GM12865 (cell line): ENCODE measurements around the gene SOHLH1.

ENCODE experiments used
- DNase-seq: peaks from one replicate; pipeline ENCODE4 v3.0.0; 2010; ENCODE audit warnings: low read depth
- H3K4me3 ChIP-seq: 2 replicates; pipeline ENCODE4 v1.5.1; 2011; ENCODE audit warnings: mild to moderate bottlenecking, low read depth, low read length, control low read depth
- TF ChIP-seq, protein P1 (sequence below): IDR thresholded peaks from 2 replicates; pipeline ENCODE4 v1.5.1; 2011; ENCODE audit warnings: low read length, control low read depth, low read depth, inconsistent platforms; ENCODE audit not compliant: insufficient read depth; ENCODE audit errors: missing control alignments

Gene SOHLH1

GRCh38 chr9:135728436-135729110 is 29.3 kb upstream of the SOHLH1 start:
- TF ChIP-seq, protein P1, sequence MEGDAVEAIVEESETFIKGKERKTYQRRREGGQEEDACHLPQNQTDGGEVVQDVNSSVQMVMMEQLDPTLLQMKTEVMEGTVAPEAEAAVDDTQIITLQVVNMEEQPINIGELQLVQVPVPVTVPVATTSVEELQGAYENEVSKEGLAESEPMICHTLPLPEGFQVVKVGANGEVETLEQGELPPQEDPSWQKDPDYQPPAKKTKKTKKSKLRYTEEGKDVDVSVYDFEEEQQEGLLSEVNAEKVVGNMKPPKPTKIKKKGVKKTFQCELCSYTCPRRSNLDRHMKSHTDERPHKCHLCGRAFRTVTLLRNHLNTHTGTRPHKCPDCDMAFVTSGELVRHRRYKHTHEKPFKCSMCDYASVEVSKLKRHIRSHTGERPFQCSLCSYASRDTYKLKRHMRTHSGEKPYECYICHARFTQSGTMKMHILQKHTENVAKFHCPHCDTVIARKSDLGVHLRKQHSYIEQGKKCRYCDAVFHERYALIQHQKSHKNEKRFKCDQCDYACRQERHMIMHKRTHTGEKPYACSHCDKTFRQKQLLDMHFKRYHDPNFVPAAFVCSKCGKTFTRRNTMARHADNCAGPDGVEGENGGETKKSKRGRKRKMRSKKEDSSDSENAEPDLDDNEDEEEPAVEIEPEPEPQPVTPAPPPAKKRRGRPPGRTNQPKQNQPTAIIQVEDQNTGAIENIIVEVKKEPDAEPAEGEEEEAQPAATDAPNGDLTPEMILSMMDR, result no peak
- no peak for DNase-seq
- H3K4me3 ChIP-seq, result no peak overlapping the region

DNA sequence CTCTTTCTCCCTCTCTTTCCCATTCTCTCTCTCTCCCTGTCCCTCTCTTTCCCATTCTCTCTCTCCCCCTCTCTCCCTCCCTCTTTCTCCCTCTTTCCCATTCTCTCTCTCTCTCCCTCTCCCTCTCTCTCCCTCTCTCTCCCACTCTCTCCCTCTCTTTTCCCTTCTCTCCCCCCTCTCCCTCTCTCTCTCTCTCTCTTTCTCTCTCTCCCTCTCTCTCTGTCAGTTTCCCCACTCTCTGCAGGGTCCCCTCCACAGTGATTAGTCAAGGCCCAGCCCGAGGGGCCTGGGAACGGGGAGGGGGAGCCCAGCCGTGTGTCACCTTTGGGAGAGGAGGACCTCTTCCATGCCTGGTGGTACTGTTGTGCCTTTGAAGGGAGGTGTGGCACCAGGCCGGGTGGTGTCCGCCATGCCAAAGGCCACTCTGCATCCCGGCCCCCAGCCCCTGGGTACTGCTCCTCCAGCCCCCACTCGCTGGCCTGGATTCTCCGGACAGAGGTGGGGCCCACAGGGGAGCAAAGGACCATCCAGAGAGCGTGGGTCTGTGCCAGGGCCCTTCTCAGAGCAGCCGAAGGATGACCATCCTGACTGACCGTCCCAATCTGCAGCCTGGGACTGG is 28.1 kb upstream of the SOHLH1 start:
- no peak overlapping the region for H3K4me3 ChIP-seq
- TF ChIP-seq, protein P1, result no peak
- DNase-seq, result no peak

DNA sequence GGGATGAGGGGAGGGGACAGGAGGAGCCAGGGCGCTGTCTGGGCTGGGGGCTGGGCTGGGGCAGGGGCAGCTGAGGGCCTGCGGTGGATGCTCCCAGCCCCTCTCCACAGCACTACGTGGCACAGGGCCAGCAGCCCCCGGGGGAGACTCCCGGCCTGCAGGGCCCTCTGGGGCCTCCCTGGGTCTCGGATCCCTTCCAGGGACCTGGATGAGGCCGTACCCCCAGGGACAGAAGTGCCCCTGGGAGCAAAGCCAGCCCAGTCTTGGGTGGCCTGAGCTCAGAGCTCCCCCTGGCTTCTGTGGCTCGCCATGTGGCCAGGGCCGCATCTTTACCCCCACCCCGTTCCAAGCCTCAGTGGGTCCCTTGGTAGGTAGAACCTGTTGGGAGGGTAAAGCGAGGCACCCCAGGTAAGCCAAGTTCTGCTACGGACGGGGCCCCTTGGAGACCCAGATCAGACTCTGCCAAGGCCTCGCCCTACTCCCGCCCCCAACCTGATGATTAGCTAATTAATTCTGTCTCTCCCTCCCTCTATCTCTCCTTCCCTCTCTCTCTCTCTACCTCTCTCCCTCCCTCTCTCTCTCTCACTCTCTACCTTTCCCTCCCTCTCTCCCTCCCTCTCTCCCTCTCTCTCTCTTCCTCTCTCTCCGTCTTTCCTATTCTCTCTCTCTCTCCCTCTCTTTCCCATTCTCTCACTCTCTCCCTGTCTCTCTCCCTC is 27.0 kb upstream of the SOHLH1 start:
- TF ChIP-seq, protein P1, result no peak
- H3K4me3 ChIP-seq, result no peak overlapping the region
- DNase-seq, result no peak

GRCh38 chr9:135724186-135724787 is 25.0 kb upstream of the SOHLH1 start:
- TF ChIP-seq, protein P1, result no peak
- DNase-seq, result no peak
- no peak overlapping the region for H3K4me3 ChIP-seq

GRCh38 chr9:135722365-135722764 is 23.1 kb upstream of the SOHLH1 start:
- TF ChIP-seq, protein P1, result no peak
- no peak for DNase-seq
- H3K4me3 ChIP-seq, result no peak overlapping the region

- no peak overlapping the region for H3K4me3 ChIP-seq
- no peak for DNase-seq
- TF ChIP-seq, protein P1, result no peak
Observed at GRCh38 chr9:135719472-135719871, 20.2 kb upstream of the SOHLH1 start.
